KMS-11 (cell line): ENCODE results near the gene RHOC.
"Not testable (repeated sequence)": the region's sequence is repeated elsewhere in the genome, so short reads cannot be mapped to it uniquely, and the experiment has no call there.

Experiments
- H2AFZ ChIP-seq: fragments of 200-600 bp; sonication (generic); 2 replicates; pipeline ENCODE4 v1.6.1; 2016; ENCODE audit warnings: antibody characterized with exemption, mixed run types, low read depth
- H3K27ac ChIP-seq: fragments of 200-600 bp; sonication (generic); 2 replicates; pipeline ENCODE4 v1.6.1; 2016; ENCODE audit warnings: mild to moderate bottlenecking, mixed run types
- H3K27me3 ChIP-seq: fragments of 200-600 bp; sonication (generic); 2 replicates; pipeline ENCODE4 v1.6.1; 2017; ENCODE audit warnings: mild to moderate bottlenecking, low read depth, mixed run types, moderate library complexity; ENCODE audit not compliant: insufficient read depth
- H3K36me3 ChIP-seq: fragments of 200-600 bp; sonication (generic); 2 replicates; pipeline ENCODE4 v1.6.1; 2017; ENCODE audit warnings: mild to moderate bottlenecking, mixed run types; ENCODE audit not compliant: insufficient read depth
- H3K4me1 ChIP-seq: fragments of 200-600 bp; sonication (generic); 2 replicates; pipeline ENCODE4 v1.6.1; 2016; ENCODE audit warnings: mild to moderate bottlenecking, low read depth, mixed run types; ENCODE audit not compliant: poor library complexity, severe bottlenecking
- H3K4me2 ChIP-seq: fragments of 200-600 bp; sonication (generic); 2 replicates; pipeline ENCODE4 v1.7.0; 2016; ENCODE audit warnings: mild to moderate bottlenecking, mixed run types
- H3K4me3 ChIP-seq: fragments of 200-600 bp; sonication (generic); IDR thresholded peaks from 2 replicates; pipeline ENCODE4 v1.6.1; 2017; ENCODE audit warnings: low read depth, low read length, mixed read lengths; ENCODE audit not compliant: insufficient read depth
- H3K79me2 ChIP-seq: fragments of 200-600 bp; sonication (generic); 2 replicates; pipeline ENCODE4 v1.6.1; 2016; ENCODE audit warnings: low read depth, mixed run types; ENCODE audit not compliant: insufficient read depth
- H3K9ac ChIP-seq: fragments of 200-600 bp; sonication (generic); 2 replicates; pipeline ENCODE4 v1.6.1; 2016; ENCODE audit warnings: mild to moderate bottlenecking, mixed run types
- H4K20me1 ChIP-seq: fragments of 200-600 bp; sonication (generic); 2 replicates; pipeline ENCODE4 v1.6.1; 2016; ENCODE audit warnings: mild to moderate bottlenecking, mixed run types; ENCODE audit not compliant: insufficient read depth
- TF ChIP-seq, protein P1 (sequence below): fragments of 200-600 bp; sonication (generic); conservative IDR thresholded peaks from 2 replicates; pipeline ENCODE4 v1.6.1; 2017; ENCODE audit warnings: low read depth, mild to moderate bottlenecking, antibody characterized with exemption, low read length, moderate library complexity, mixed read lengths

The RHOC gene

DNA sequence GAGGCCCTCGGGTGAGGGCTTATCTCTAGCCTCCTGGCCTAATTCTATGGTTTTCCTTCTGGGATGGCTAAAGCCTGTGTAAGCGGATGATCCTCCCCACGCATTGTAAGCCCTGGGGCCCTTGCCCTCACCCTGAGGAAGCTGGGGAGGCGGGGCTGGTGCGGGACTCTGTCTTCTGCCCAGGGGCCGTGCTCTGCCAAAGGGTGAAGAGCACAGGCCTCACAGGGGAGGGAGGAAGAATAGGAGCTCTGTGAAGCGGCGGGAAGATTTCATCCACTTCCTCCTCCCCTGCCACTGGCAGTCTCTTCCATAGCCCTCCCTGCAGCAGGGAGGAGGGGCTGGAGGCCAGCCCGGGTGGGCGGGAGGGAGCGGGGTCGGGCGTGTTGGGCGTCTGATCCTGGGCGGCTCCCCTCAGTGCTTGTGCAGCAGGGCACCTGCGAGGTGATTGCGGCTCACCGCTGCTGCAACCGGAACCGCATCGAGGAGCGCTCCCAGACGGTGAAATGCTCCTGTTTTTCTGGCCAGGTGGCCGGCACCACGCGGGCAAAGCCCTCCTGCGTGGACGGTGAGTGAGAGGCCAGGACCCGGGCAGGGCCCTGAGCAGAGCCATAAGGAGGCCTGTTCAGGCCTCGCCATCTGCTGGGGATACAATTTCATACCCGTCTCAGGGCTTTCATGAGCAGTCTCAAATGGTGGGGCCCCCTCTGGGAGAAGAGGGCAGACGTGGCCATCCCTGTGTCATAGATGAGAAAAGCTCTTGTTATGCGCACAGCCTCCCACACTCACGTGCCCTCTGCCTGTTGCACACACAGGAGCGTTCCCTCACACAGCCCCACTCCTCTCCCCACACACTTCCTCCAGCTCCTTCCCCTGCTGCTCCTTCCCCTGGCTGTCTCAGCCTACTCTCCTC lies 15.9 kb upstream of the RHOC start:
- H3K36me3 ChIP-seq, result no peaks in the 10 kb centered on the region
- H3K27me3 ChIP-seq, result no peaks in the 10 kb centered on the region; the same call in 1 of the 2 replicates
- no peak overlapping the region for H2AFZ ChIP-seq
- no peak overlapping the region for H3K9ac ChIP-seq
- H3K4me2 ChIP-seq, result no peak overlapping the region
- TF ChIP-seq, protein P1, sequence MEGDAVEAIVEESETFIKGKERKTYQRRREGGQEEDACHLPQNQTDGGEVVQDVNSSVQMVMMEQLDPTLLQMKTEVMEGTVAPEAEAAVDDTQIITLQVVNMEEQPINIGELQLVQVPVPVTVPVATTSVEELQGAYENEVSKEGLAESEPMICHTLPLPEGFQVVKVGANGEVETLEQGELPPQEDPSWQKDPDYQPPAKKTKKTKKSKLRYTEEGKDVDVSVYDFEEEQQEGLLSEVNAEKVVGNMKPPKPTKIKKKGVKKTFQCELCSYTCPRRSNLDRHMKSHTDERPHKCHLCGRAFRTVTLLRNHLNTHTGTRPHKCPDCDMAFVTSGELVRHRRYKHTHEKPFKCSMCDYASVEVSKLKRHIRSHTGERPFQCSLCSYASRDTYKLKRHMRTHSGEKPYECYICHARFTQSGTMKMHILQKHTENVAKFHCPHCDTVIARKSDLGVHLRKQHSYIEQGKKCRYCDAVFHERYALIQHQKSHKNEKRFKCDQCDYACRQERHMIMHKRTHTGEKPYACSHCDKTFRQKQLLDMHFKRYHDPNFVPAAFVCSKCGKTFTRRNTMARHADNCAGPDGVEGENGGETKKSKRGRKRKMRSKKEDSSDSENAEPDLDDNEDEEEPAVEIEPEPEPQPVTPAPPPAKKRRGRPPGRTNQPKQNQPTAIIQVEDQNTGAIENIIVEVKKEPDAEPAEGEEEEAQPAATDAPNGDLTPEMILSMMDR, result no peak
- H4K20me1 ChIP-seq, result no peaks in the 10 kb centered on the region
- H3K4me1 ChIP-seq, result no peaks in the 10 kb centered on the region
- H3K27ac ChIP-seq, result no peak overlapping the region
- H3K79me2 ChIP-seq, result no peaks in the 10 kb centered on the region
- no peak overlapping the region for H3K4me3 ChIP-seq

DNA sequence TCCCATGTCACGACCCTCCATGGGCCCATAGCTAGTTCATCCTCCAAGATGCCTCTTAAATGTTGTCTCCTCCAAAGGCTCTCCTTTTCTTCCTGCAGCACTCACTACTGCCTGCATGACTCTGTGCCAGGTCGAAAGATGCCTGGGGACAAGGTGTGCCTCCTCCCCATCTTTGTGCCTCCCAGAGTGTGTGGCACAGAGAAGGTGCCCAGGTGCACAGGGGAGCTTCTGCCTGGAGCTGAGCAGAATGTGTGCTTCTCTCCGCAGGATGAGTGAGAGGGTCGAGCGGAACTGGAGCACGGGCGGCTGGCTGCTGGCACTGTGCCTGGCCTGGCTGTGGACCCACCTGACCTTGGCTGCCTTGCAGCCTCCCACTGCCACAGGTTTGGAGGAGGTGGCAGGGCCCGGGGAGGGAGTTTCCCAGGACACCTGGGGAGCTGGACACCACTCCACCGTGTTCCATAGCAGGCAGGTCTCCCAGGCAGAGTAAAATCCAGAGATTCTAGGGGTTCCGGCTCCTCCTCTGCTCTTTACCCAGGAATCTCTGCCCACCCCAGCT lies 15.1 kb upstream of the RHOC start:
- Histone ChIP-seq H2AFZ (no peak overlapping the region), H3K4me3 (no peak overlapping the region), H3K27me3 (no peaks in the 10 kb centered on the region; the same call in 1 of the 2 replicates)

DNA sequence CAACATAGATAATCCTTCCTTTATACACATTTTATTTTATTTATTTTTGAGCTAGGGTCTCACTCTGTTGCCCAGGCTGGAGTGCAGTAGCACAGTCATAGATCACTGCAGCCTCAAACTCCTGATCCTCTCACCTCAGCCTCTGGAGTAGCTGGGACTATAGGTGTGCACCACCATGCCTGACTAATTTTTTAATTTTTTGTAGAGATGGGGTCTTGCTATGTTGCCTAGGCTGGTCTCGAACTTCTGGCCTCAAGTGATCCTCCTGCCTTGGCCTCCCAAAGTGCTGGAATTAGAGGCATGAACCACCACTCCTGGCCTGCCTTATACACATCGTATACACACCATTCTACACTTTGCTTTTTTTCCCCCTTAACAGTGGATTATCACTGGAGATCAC lies 14.4 kb upstream of the RHOC start:
- not testable (repeated sequence) for H3K27me3 ChIP-seq, H4K20me1 ChIP-seq, H3K4me1 ChIP-seq, H3K79me2 ChIP-seq, H3K4me2 ChIP-seq, H2AFZ ChIP-seq, H3K27ac ChIP-seq, H3K36me3 ChIP-seq, H3K4me3 ChIP-seq, H3K9ac ChIP-seq

More for the DNA sequence above, 15.1 kb upstream of the RHOC start:
- no peaks in the 10 kb centered on the region for H3K4me1 ChIP-seq
- no peak overlapping the region for H3K4me2 ChIP-seq
- no peaks in the 10 kb centered on the region for H3K36me3 ChIP-seq
- H3K27ac ChIP-seq, result no peak overlapping the region
- H3K9ac ChIP-seq, result no peak overlapping the region
- H3K79me2 ChIP-seq, result no peaks in the 10 kb centered on the region
- TF ChIP-seq, protein P1, result no peak
- H4K20me1 ChIP-seq, result no peaks in the 10 kb centered on the region

DNA sequence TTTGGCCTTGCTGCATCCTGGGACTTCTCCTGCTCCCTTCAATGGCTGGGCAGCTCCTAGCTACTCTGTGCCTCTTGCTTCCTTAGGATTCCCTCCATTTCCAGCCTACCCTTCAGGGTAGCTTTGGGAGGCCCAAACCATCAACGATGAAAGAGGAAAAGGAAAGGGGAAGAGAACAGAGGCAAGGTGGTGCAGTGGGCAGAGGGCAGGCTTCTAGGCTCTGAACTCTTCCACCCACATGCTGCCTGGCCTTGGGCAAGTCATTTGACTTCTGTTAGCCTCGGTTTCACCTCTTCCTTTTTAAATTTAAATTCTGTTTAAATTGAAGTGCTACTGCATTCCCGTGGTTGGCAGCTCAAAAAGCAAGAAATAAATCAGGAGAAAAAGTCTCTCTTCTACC lies 13.9 kb upstream of the RHOC start:
- H2AFZ ChIP-seq, result no peak overlapping the region
- H3K4me1 ChIP-seq, result no peaks in the 10 kb centered on the region
- H3K4me3 ChIP-seq, result no peak overlapping the region
- H3K79me2 ChIP-seq, result no peaks in the 10 kb centered on the region
- H3K36me3 ChIP-seq, result no peaks in the 10 kb centered on the region
- TF ChIP-seq, protein P1, result no peak
- H4K20me1 ChIP-seq, result no peaks in the 10 kb centered on the region
- no peak overlapping the region for H3K9ac ChIP-seq
- no peaks in the 10 kb centered on the region; the same call in 1 of the 2 replicates for H3K27me3 ChIP-seq
- H3K4me2 ChIP-seq, result no peak overlapping the region
- no peak overlapping the region for H3K27ac ChIP-seq

DNA sequence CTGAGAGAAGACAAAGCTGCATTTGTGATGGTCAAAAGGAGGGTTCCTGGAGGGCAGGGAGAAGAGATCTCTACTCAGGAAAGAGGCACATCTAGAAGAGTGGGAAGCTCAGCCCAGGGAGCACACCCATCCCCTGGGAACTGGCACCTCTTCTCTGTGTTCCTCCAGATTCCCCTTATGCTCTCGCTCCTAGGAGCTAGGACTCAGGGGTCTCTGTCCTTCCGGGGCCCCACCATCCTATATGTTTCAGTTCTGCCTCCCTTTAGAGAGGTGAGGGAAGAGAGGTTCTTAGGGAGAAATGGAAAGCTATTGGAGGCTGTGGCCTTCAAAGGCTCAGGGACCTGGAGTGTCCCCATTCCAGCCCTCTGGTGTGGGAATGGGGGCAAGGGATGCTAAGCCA lies 12.8 kb upstream of the RHOC start:
- H3K4me2 ChIP-seq, result no peak overlapping the region
- H3K36me3 ChIP-seq, result no peaks in the 10 kb centered on the region
- H2AFZ ChIP-seq, result no peak overlapping the region
- no peaks in the 10 kb centered on the region for H3K4me1 ChIP-seq
- no peak overlapping the region for H3K4me3 ChIP-seq
- H4K20me1 ChIP-seq, result no peaks in the 10 kb centered on the region
- no peaks in the 10 kb centered on the region; the same call in 1 of the 2 replicates for H3K27me3 ChIP-seq
- H3K9ac ChIP-seq, result no peak overlapping the region
- no peak overlapping the region for H3K27ac ChIP-seq
- TF ChIP-seq, protein P1, result no peak
- H3K79me2 ChIP-seq, result no peaks in the 10 kb centered on the region
